ENCODE measurements around the gene ZNF273.
"Not testable (repeated sequence)": the region's sequence is repeated elsewhere in the genome, so short reads cannot be mapped to it uniquely, and the experiment has no call there.

ZNF273 gene

DNA sequence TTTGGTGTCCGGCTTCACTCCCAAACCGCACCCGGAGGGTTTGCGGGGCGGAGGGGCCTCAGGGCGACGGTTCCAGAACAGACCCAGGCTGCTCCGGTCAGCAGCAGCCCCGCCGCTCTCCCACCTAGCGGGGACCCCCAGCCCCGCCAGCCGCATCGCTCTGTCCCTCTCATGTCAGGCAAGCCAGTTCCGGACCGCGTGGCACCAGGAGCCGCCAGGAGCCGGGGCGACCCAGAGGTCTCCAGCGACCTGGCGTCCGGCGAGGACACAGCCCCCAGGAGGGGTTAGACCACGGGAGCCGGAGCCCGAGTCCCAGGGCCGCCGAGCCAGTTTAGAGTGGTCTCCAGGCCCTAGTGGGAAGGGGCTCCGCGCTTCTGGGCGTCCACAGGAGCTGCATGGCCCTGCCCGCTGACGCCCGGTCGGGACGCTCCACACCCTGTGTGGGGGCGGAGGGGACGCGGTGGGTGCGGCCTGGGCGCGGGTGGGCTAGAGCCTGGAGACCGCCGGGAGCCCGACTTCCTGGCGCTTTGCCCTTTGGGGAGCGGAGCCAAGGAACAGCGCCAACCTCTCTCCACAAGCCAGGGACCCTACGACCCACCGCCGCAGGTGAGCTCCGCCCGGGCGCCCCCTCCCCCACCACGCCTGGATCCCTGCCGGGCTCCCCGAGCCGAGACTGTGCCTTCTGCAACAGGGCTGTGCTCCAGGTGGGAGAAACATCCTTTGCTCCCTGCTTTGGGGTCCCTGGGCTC, 44.4 kb downstream of the ZNF273 start:
- DNase-seq: no peak

DNA sequence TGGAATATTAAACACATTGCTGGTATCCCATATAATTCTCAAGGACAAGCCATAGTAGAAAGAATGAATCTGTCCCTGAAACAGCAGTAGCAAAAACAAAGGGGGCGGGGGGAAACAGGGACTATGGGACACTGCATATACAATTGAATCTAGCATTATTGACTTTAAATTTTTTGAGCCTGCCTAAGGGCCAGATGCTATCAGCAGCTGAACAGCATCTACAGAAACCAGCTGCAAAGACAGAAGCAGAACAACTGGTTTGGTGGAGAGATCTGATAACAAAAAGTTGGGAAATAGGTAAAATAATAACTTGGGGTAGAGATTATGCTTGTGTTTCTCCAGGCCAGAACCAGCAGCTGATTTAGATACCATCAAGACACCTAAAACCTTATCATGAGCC, 45.7 kb downstream of the ZNF273 start:
- DNase-seq: not testable (repeated sequence)

DNA sequence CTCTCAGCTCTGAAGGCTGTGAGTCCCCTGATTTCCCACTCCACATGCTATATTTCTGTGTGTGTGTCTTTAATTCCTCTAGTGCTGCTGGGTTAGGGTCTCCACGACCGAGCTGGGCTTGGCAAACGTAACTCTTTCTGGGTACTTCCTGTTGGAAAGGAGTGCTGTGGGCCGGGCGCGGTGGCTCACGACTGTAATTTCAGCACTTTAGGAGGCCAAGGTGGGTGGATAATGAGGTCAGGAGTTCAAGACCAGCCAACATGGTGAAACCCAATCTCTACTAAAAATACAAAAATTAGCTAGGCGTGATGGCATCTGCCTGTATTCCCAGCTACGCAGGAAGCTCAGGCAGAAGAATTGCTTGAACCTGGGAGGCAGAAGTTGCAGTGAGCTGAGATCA, 47.6 kb downstream of the ZNF273 start:
- not testable (repeated sequence) for DNase-seq

DNA sequence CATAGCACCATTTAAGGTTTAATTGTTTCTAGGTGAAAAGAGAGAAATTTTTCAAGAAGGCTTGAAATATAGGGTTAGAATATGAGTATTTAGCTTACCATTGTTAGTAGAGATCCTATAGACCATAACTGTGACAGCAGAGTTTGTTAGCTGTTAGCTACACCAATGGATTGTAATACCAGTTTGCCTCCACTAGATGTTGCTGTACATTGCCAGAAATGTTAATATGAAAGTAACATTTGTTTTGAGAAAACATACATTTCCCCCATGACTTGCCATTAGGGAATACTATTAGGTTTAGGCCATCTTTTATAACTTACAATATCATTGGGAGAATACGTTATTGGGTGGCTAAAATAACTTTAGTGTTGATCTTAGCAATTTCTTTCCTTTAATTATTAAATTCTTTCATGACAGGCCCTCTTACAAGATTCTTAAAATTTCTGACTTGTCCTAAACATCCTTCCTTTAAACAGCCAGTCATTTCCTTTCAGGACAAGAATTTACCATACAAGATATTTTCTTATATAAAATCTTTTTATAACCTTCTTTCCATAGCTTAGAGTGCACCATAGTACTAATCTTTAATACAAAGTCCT, 48.3 kb downstream of the ZNF273 start:
- no peak for DNase-seq

DNA sequence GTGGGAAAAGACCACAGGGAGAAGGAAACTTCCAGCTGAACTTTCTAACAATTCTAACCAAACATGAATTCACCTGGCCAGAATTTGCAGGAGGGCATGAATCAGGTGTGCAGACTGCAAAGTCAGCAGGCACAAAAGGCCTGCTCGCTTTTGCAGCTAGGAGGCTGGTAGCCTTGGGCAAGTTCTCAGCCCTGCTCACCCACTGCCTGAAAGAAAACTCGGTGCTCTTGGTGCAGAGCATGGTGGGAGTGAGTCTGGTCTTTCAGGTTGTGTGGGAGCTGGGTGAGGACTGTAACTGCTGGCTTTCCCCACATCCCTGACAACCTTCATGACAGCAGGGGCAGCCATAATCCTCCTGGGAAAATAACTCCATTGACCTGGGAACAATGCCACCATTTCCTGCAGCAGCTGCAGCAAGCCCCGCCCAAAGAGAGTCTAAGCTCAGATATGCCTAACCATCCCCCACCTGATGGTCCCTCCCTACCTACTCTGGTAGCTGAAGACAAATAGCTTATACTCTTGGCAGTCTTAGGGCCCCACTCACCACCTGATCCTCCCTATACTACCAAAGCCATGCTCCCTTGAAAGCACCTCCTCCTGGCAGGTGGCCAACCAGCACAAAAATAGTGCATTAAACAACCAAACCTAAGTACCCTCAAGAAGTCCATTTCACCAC, 56.1 kb downstream of the ZNF273 start:
- DNase-seq: no peak

DNA sequence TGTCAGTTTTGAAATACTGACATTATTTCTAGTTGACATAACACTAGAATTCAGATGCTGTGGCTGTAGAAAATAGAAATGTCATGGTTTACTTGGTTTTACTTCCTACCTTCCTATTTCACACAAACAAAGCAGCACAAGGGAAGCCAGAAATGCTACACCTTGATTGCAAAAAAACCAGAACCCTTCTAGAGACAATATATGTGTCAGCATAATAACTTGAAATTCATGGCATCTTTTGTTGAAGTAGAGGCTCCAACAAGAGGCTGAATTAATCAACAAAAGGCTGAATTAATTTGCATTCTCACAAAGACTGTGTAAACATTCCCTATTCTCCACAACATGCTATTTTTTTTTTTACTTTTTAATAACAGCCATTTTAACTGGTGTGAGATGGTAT, 62.5 kb downstream of the ZNF273 start:
- no peak for DNase-seq

DNA sequence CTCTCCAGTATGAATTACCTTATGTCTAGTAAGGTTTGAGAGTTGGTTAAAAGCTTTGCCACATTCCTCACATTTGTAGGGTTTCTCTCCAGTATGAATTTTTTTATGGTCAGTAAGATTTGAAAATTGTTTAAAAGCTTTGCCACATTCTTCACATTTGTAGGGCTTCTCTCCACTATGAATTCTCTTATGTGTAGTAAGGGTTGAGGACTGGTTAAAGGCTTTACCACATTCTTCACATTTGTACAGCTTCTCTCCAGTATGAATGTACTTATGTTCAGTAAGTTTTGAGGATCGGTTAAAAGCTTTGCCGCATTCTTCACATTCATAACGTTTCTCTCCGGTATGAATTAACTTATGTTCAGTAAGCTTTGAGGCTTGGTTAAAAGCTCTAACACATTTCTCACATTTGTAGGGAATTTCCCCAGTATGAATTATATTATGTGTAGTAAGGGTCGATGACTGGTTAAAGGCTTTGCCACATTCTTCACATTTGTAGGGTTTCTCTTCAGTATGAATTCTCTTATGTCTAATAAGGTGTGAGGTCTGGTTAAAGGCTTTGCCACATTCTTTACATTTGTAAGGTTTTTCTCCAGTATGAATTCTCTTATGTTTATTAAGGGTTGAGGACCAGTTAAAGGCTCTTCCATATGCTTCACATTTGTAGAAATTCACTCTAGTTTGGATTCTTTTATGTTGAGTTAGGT, 75.6 kb downstream of the ZNF273 start:
- DNase-seq: no peak

Data from activated T-cell treated with anti-CD3 and anti-CD28 coated beads, Interleukin-2, amount 50 U/mL, for 1 hour (primary cell).